Measurements from ENCODE around the gene NR4A1.
"Not testable (repeated sequence)": the region's sequence is repeated elsewhere in the genome, so short reads cannot be mapped to it uniquely, and the experiment has no call there.

Gene NR4A1

GRCh38 chr12:52084491-52085231 is 33.4 kb downstream of the NR4A1 start:
- in situ Hi-C loops (cut with HindIII; ENCODE audit: low pct_ligation_motif_present, low pct_unique_long_range_greater_than_20kb, low sequenced_read_pairs): no loop called here
- no peak for DNase-seq

GRCh38 chr12:52085682-52086180 is 34.5 kb downstream of the NR4A1 start:
- in situ Hi-C loops (cut with HindIII; ENCODE audit: low pct_ligation_motif_present, low pct_unique_long_range_greater_than_20kb, low sequenced_read_pairs): no loop called here
- no peak for DNase-seq

GRCh38 chr12:52086366-52086765 is 35.1 kb downstream of the NR4A1 start:
- in situ Hi-C loops (cut with HindIII; ENCODE audit: low pct_ligation_motif_present, low pct_unique_long_range_greater_than_20kb, low sequenced_read_pairs): no loop called here
- no peak for DNase-seq

DNA sequence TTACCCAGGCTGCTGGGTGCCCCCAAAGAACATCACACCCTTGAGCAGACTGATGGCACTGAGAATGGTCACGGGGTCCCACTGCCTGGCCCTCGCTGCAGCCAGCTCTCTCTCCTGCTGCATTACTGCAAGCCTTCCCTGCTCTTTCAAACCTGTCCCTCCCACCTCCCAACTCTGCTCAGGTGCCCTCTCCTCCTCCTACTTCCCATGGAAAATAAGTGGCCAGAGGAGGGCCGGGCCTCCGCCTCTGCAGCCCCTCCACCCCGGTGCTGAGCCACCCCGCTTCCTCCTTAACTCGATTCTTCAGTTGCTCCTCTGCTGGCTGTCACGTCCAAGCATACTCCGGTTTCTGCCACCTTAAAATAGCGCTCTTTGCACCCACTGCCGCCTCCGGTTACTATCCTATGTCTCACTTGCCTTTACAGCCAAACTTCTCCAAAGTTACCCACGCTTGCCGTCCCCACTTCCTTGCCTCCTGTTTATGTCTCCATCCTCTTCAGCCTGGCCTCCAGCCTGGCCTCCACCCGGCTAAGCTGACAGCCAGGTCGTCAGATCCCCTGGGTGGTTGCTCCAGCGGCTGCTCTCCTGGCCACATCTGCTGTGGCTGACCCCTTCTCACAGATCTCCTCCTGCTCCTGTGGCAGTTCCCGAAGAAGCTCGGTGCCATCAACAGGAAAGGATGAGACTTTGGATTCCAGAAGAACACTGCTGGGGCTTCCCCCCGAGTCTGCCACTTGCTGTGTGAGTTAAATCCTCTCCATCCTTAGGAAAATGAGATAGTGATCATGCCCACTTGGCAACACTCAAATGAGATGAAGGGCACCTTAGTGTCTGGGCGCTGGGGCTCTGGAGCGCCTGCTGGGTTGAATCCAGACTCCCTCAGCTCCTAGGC is 35.9 kb downstream of the NR4A1 start:
- in situ Hi-C loops (cut with HindIII; ENCODE audit: low pct_ligation_motif_present, low pct_unique_long_range_greater_than_20kb, low sequenced_read_pairs): no loop called here
- no peak for DNase-seq

DNA sequence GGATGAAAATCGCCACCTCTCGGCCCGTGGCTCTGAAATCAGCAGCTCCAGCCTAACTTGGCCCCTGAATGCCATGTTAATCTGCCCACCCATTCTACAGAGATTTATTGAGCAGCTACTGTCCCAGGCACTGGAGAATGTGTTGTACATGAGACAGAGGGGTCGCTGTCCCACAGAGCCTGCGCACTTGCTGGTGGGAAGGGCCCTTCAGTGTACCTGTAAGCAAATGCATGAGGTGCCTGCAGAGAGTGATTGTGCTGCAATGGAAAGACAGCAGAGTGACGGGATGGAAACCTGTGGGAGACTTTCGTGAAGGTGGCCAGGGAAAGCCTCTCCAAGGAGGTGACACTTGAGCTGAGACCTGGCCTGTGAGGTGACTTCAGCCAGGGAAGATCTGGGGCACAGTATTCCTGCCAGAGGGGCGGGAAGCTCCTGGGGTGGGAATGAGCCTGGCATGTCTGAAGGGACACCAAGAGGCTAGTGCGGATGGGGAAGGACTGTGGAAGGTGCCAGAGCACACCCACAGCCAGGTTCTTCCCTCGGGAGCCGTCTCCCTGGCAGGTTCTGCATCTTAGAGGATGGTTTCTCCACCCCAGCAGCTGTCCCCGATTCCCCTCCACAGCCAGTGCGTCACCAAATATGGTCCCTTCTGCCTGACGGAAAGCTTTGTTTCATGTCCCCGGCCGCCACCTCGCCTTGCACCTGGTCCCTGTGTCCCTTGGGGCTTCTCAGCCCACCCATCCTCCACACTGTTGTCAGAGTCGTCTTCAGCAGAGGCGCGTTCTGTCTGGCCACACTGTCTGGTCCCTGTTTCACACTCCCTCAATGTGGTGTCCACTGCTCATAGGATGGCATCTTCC is 36.9 kb downstream of the NR4A1 start:
- in situ Hi-C loops (cut with HindIII; ENCODE audit: low pct_ligation_motif_present, low pct_unique_long_range_greater_than_20kb, low sequenced_read_pairs): no loop called here
- no peak for DNase-seq

- DNase-seq: no peak
- in situ Hi-C loops (cut with HindIII; ENCODE audit: low pct_ligation_motif_present, low pct_unique_long_range_greater_than_20kb, low sequenced_read_pairs): no loop called here
Observed at GRCh38 chr12:52089491-52089890, 38.2 kb downstream of the NR4A1 start.

DNA sequence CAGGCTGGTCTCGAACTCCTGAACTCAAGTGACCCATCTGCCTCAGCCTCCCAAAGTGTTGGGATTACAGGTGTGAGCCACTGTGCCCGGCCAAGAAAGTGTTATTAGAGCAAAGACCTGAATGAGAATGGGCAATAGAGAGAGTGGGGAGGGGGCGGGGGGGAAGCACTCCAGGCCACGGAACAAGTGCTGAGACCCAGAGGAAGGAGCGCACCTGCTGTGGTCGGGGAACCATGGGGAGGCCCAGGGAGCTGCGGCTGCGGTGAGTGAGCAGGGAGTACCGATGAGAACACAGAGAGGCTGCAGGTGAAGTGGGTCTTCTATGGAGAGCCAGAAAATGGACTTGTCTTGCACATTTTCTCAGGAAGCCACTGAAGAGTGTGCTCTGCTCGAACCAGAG is 39.0 kb downstream of the NR4A1 start:
- DNase-seq: no peak

GRCh38 chr12:52091061-52091460 is 39.8 kb downstream of the NR4A1 start:
- no peak for DNase-seq
- in situ Hi-C loops (cut with HindIII; ENCODE audit: low pct_ligation_motif_present, low pct_unique_long_range_greater_than_20kb, low sequenced_read_pairs): no loop called here

More for the DNA sequence above, 39.0 kb downstream of the NR4A1 start:
- in situ Hi-C loops (cut with HindIII; ENCODE audit: low pct_ligation_motif_present, low pct_unique_long_range_greater_than_20kb, low sequenced_read_pairs): no loop called here

- no peak for DNase-seq
- in situ Hi-C loops (cut with HindIII; ENCODE audit: low pct_ligation_motif_present, low pct_unique_long_range_greater_than_20kb, low sequenced_read_pairs): no loop called here
Observed at GRCh38 chr12:52091869-52092268, 40.6 kb downstream of the NR4A1 start.

- DNase-seq: no peak
- in situ Hi-C loops (cut with HindIII; ENCODE audit: low pct_ligation_motif_present, low pct_unique_long_range_greater_than_20kb, low sequenced_read_pairs): no loop called here
Observed at GRCh38 chr12:52093346-52093745, 42.1 kb downstream of the NR4A1 start.

- in situ Hi-C loops (cut with HindIII; ENCODE audit: low pct_ligation_motif_present, low pct_unique_long_range_greater_than_20kb, low sequenced_read_pairs): no loop called here
Observed at GRCh38 chr12:52096332-52097044, 45.2 kb downstream of the NR4A1 start.

GRCh38 chr12:52097045-52097666 is 45.9 kb downstream of the NR4A1 start:
- in situ Hi-C loops (cut with HindIII; ENCODE audit: low pct_ligation_motif_present, low pct_unique_long_range_greater_than_20kb, low sequenced_read_pairs): no loop called here
- no peak for DNase-seq

More at GRCh38 chr12:52096332-52097044, 45.2 kb downstream of the NR4A1 start:
- DNase-seq: no peak

- in situ Hi-C loops (cut with HindIII; ENCODE audit: low pct_ligation_motif_present, low pct_unique_long_range_greater_than_20kb, low sequenced_read_pairs); DNase-seq: not testable (repeated sequence)
Observed at GRCh38 chr12:52104431-52105089, 53.3 kb downstream of the NR4A1 start.
